Spleen (tissue), 7 donors: ENCODE results near the gene TPRX1.
"Not testable (repeated sequence)": the region's sequence is repeated elsewhere in the genome, so short reads cannot be mapped to it uniquely, and the experiment has no call there.

Experiments used
- CTCF ChIP-seq, 11 experiments: fragments of 200-600 bp in 7 of 11; fragments of 450-650 bp in 4 of 11; sonication (generic) in 4 of 11; IDR thresholded peaks in 8 of 11; conservative IDR thresholded peaks in 3 of 11; 1 replicate in 7 of 11; 2 replicates in 4 of 11; pipeline versions ENCODE4 v1.4.0 to v1.8.0; 2016 to 2021; ENCODE audit warnings: antibody characterized with exemption in 11 of 11, inconsistent platforms in 4 of 11, mild to moderate bottlenecking in 1 of 11
- POLR2A ChIP-seq, 3 donors: fragments of 450-650 bp; IDR thresholded peaks; one replicate each; pipeline ENCODE4 v1.5.1; 2017; ENCODE audit warnings: antibody characterized with exemption in 3 of 3, mild to moderate bottlenecking in 1 of 3
- donor health status: DM: no; HTN: no; CAD: no; lungs with moderate emphysema.
- donor health status: DM: no; HTN: no; CAD: no.
- donor health status: DM: no; HTN: no; CAD: no.

DNA sequence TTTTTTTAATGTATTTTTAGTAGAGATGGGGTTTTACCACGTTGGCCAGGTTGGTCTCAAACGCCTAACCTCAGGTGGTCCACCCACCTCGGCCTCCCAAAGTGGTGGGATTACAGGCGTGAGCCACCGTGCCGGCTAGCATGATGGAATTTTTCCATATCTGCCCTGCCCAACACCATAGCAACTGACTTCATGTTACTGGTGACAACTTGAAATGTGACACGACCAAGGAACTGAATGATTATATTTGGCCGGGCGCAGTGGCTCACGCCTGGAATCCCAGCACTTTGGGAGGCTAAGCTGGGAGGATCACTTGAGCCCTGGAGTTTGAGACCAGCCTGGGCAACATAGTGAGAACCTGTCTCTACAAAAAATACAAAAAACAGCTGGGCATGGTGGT is 17.0 kb downstream of the TPRX1 start:
- TF ChIP-seq CTCF (IDR thresholded peaks at IDR 0.05 in 8 of 11, conservative IDR thresholded peaks at IDR 0.05 in 3 of 11); POLR2A (IDR thresholded peaks at IDR 0.05): not testable (repeated sequence)
